Heart left ventricle (tissue), 13 donors: ENCODE results near the gene NWD2.

Source experiments
- CTCF ChIP-seq, 12 donors: fragments of 200-600 bp; sonication (generic) in 4 of 12; IDR thresholded peaks; one replicate each; pipeline versions ENCODE4 v1.5.0 to v1.8.0; 2018 to 2022; ENCODE audit warnings: antibody characterized with exemption in 12 of 12, mild to moderate bottlenecking in 5 of 12
- POLR2A ChIP-seq, 2 donors: fragments of 450-650 bp; IDR thresholded peaks; one replicate each; pipeline ENCODE4 v1.6.1; 2017; ENCODE audit warnings: antibody characterized with exemption in 2 of 2, mild to moderate bottlenecking in 2 of 2, moderate library complexity in 2 of 2
- donor health status: ischemic (EF 13 %, LVEDD 7.1; RV severe dilation, severe dysfunction).
- donor health status: DM: no; HTN: yes; CAD: no.
- donor health status: DM: no; HTN: no; CAD: no.
- donor health status: ischemic (EF 25% LVEDD 6.9; RV normal size, moderate dysfunction).
- donor health status: ischemic (EF 25% LVEDD 5.7; RV mildly dilated, moderate dysfunction).
- donor health status: ischemic (EF 35%, LVEDD 5.7; RV mildly dilated, moderate dysfunction).
- donor health status: nonischemic (EF 11% LVEDD 7.7; RV severe dilation, severe dysfunction).
- donor health status: DM: yes; HTN: yes; CAD: no.
- donor health status: PGD.
- donor health status: ischemic (EF 29% LVEDD 5.4; RV normal size, mild dysfunction).
- donor health status: nonischemic (EF 23%, LVEDD 6.1; RV moderate dilation, normal function).

DNA sequence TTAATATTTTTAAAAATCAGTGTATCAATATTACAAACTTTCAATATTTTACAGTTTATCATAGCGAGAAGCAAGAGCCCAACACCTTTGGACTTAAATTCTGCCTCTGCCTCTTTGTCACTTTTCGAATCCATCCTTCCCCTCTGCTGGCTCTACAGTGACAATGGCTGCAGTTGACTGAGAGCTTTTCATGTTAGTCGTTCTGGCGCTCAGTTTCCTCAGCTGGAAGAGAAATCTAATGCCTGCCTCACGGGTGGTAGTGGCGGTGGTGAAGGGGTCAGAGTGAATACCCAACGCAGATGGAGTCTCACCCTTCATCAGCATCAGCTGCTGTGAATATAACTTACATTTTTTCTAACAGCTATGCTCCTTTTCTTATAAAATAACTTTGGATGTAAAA is 144.8 kb downstream of the NWD2 start:
- TF ChIP-seq CTCF (IDR thresholded peaks at IDR 0.05), result no peak
- TF ChIP-seq POLR2A (IDR thresholded peaks at IDR 0.05), result no peak
